Activated naive CD4-positive, alpha-beta T cell treated with anti-CD3 and anti-CD28 coated beads, Interleukin-2, amount 10 ng/mL, durations not matched to agents 7 days and 5 days (primary cell): Measurements from ENCODE around the gene LMAN1L.
A peak's percentile ranks its signal among the peaks of the same experiment; 100 is the strongest.

ENCODE experiments used
- CTCF ChIA-PET: fragments of 350-600 bp; sonication (Branson Sonifier 250); formaldehyde crosslinking; loops from one replicate; lab custom pipeline; 2021; ENCODE audit warnings: antibody characterized with exemption; lab: Charles Lee
- DNase-seq: peaks from one replicate; pipeline ENCODE4 v3.0.0-alpha.2; 2020
- H3K27ac Mint-ChIP-seq: one replicate; pipeline ENCODE4 v1.8.0; 2021; ENCODE audit warnings: mild to moderate bottlenecking, moderate library complexity, mixed read lengths
- H3K27me3 Mint-ChIP-seq: one replicate; pipeline ENCODE4 v1.8.0; 2021; ENCODE audit warnings: mild to moderate bottlenecking, mixed read lengths
- H3K36me3 Mint-ChIP-seq: one replicate; pipeline ENCODE4 v1.8.0; 2021; ENCODE audit warnings: mixed read lengths
- H3K4me1 Mint-ChIP-seq: one replicate; pipeline ENCODE4 v1.8.0; 2021; ENCODE audit warnings: mixed read lengths
- H3K4me3 Mint-ChIP-seq: one replicate; pipeline ENCODE4 v1.8.0; 2021; ENCODE audit warnings: mild to moderate bottlenecking, moderate library complexity, mixed read lengths
- H3K9me3 Mint-ChIP-seq: one replicate; pipeline ENCODE4 v1.8.0; 2021; ENCODE audit warnings: mixed read lengths

LMAN1L gene

DNA sequence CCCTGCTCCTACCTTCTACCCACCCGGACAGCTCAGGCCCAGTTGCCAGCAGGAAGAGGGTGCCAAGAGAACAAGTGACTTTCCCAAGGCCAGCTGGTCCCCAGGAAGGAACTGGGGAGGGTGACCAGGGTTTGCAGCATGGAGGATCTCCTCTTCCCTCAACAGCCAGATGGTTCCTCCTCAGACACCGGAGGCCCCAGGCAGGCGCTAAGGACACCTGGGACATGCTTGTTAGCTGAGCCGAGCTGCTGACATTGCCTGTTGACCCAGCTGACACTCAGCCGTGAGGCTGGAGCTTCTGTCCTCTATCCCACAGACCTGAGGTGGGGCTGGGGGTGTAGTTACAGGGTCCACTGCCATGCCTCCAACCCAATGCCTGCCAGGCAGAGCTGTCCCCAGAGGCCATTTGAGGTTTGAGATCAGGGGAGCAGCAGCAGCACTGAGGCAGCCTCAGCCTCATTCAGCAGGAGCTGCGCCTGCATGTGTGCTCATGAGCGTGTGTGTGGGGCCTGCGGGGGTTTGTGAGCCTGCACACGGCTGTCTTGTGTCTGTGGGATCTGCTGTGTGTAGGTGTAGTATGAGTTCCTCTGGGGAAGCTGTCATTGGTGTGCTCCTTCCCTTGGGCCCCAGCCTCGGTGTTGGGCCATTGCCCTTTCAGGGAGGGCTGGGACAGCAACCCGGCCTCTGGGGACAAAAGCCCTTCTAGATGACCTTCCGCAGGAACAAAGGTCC is 20.9 kb downstream of the LMAN1L start:
- Mint-ChIP-seq H3K27ac (no peak overlapping the region), H3K4me1 (no peaks in the 10 kb centered on the region), H3K27me3 (peaks cover 17% of the 10 kb centered on the region), H3K4me3 (no peak overlapping the region), H3K36me3 (peaks cover 18% of the 10 kb centered on the region), H3K9me3 (no peaks in the 10 kb centered on the region)
- no peak for DNase-seq
- CTCF ChIA-PET = interaction anchor here (0.7 to 1.4 kb wide), 7 partner anchors 33 to 202 kb away, joined by 3 to 4 read pairs (median 3); no protein-coding TSS in a partner anchor

DNA sequence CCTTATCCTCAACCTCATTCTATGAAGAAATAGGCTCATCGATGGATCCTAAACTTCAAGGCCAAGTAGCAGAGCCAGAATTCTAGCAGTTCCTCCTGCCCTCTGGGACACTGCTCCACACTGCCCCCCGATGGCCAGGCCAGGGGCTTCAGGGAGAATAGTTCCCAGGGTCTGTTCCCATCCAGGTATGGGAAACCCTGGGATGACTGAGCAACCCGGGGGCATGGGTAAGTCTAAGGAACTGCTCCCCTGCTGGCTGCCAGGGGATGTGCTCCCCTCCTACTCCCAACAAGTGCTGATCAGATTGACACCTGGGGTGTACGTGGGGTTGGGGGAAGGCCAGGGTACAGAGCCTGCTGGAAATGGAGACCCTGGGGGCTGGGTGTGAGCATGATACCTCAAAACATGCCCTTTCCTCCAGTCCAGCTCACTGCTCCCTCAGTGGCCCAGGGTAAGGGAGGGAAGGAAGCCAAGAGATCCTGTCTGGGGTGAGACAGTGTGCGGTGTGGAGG is 22.7 kb downstream of the LMAN1L start:
- H3K4me3 Mint-ChIP-seq = no peak overlapping the region
- no peaks in the 10 kb centered on the region for H3K4me1 Mint-ChIP-seq
- no peaks in the 10 kb centered on the region for H3K9me3 Mint-ChIP-seq
- H3K27me3 Mint-ChIP-seq = peaks cover 9% of the 10 kb centered on the region
- H3K36me3 Mint-ChIP-seq = peaks cover 22% of the 10 kb centered on the region
- CTCF ChIA-PET = interaction anchor here (0.6 to 2.5 kb wide), 9 partner anchors 9 to 135 kb away, joined by 3 to 13 read pairs (median 3); no protein-coding TSS in a partner anchor
- DNase-seq = peak; percentile 63
- H3K27ac Mint-ChIP-seq = no peak overlapping the region

DNA sequence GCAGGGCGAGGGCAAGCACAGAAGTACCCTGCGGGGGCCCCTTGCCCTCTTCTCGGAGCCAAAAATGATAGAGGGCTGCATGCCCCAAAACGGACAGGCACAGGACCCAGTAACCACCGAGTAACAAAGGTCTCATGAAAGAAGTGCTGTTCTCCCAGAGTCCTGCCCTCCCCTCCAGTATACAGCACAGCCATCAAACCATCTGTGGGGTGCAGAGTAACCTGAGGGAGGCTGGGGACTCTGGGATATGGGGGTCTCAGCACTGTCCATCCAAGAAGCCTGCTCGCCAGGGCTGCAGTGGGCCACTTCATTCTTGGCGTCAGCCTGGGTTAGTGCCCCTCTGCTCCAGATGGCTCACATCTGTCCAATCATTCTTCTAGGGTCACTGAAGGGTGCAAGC is 24.2 kb downstream of the LMAN1L start:
- no peaks in the 10 kb centered on the region for H3K9me3 Mint-ChIP-seq
- no peak overlapping the region for H3K4me3 Mint-ChIP-seq
- H3K36me3 Mint-ChIP-seq = peaks cover 35% of the 10 kb centered on the region
- H3K4me1 Mint-ChIP-seq = peaks cover 12% of the 10 kb centered on the region
- H3K27me3 Mint-ChIP-seq = no peaks in the 10 kb centered on the region
- no peak overlapping the region for H3K27ac Mint-ChIP-seq
- no peak for DNase-seq
- CTCF ChIA-PET = interaction anchor here (0.6 to 2.5 kb wide), 5 partner anchors 32 to 126 kb away, joined by 3 to 13 read pairs (median 7); no protein-coding TSS in a partner anchor

DNA sequence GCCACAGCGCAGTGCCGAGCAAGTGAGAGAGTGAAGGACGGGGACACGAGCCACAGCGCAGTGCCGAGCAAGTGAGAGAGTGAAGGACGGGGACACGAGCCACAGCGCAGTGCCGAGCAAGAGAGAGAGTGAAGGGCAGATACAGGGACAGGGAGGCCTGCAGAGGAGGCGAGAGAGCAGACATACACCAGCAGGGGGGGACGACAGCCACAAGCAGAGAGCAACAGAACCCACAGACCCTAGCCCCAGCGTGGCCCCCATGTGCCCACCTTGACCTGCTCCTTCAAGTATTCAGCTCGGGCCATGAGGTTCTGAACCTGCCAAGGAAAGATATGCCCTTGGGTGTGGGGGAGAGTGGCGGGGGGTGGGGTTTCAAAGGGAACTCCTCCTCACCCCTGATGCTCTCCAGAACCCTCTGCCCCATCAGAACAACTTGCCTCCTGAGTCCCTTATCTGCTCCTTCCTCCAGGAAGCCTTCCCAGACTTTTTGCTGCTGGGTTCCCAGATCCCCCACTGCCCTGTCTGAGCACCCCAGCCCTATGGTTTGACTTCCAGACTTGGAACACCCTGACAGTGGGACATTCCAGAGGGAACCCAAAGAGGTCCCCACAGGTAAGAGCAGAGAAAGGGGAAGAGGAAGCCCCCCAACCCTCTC is 25.0 kb downstream of the LMAN1L start:
- H3K4me3 Mint-ChIP-seq = no peak overlapping the region
- CTCF ChIA-PET = interaction anchor here (0.6 to 2.2 kb wide), 3 partner anchors 49 to 184 kb away, joined by 3 to 6 read pairs (median 3); no protein-coding TSS in a partner anchor
- no peaks in the 10 kb centered on the region for H3K27me3 Mint-ChIP-seq
- no peak for DNase-seq
- H3K27ac Mint-ChIP-seq = no peak overlapping the region
- peaks cover 20% of the 10 kb centered on the region for H3K4me1 Mint-ChIP-seq
- H3K9me3 Mint-ChIP-seq = no peaks in the 10 kb centered on the region
- H3K36me3 Mint-ChIP-seq = peaks cover 40% of the 10 kb centered on the region

DNA sequence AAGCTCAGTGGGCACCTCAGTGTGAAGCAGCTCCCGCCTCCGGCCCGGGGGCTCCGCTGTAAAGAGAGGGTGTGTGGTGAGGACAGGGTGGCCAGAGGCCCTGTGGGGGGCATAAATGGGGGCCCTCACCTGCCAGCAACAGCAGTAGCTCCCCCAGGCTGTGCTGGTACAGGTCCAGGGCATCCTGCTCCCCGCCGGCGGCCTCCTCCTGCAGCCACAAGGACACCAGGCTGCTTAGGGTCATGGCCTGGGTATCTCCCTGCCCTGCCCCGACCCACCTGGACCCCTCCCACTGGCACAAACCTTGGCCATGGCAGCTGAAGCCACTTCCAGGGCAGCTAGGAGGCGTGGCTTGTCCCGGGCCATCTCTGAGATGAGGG is 25.5 kb downstream of the LMAN1L start:
- Mint-ChIP-seq H3K4me3 (no peak overlapping the region), H3K4me1 (peaks cover 22% of the 10 kb centered on the region), H3K36me3 (peaks cover 41% of the 10 kb centered on the region), H3K27ac (no peak overlapping the region), H3K9me3 (no peaks in the 10 kb centered on the region), H3K27me3 (no peaks in the 10 kb centered on the region)
- CTCF ChIA-PET = interaction anchor here (0.6 to 2.2 kb wide), 4 partner anchors 50 to 184 kb away, joined by 3 to 6 read pairs (median 3); no protein-coding TSS in a partner anchor
- no peak for DNase-seq

DNA sequence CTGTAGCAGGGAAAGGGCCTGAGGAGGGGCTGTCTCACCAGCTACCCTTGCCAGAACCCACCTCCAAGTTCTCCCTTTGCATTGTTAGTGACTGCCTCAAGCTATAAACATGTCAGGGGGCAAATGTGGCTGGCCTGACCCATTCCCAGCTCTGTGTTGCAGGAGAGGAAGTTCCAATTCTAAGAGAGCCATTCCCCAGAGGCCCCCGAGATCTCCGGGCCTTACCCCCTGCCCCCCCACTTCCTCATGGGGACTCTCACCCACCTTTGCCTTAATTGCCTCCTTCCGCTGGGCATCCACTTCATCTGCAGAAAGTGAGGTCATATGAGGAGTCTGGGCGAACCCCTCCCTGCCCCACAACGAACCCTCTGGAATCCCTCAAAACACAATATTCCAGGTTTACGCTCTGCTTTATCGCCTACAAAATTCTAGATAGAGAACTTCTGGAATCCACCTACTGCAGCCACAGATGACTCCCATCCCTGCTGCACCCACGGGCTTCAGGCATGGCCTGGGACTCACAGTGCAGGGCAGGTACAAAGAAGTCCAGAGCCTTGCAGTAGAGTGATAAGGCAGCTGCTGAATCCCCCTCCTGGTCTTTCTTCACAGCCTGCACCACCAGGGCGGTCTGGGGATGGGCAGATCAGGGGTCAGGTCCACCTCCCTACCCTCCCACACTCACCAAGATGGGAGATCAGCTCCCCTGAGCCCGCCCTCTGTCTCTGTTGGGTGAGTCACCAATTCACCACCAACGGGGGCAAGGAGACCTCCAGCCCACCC is 26.3 kb downstream of the LMAN1L start:
- H3K36me3 Mint-ChIP-seq = peaks cover 43% of the 10 kb centered on the region
- H3K27ac Mint-ChIP-seq = no peak overlapping the region
- CTCF ChIA-PET = interaction anchor here (0.9 to 2.2 kb wide), 5 partner anchors 40 to 222 kb away, joined by 3 to 6 read pairs (median 3); no protein-coding TSS in a partner anchor
- H3K4me1 Mint-ChIP-seq = peaks cover 28% of the 10 kb centered on the region
- H3K27me3 Mint-ChIP-seq = no peaks in the 10 kb centered on the region
- no peak overlapping the region for H3K4me3 Mint-ChIP-seq
- no peak for DNase-seq
- no peaks in the 10 kb centered on the region for H3K9me3 Mint-ChIP-seq

DNA sequence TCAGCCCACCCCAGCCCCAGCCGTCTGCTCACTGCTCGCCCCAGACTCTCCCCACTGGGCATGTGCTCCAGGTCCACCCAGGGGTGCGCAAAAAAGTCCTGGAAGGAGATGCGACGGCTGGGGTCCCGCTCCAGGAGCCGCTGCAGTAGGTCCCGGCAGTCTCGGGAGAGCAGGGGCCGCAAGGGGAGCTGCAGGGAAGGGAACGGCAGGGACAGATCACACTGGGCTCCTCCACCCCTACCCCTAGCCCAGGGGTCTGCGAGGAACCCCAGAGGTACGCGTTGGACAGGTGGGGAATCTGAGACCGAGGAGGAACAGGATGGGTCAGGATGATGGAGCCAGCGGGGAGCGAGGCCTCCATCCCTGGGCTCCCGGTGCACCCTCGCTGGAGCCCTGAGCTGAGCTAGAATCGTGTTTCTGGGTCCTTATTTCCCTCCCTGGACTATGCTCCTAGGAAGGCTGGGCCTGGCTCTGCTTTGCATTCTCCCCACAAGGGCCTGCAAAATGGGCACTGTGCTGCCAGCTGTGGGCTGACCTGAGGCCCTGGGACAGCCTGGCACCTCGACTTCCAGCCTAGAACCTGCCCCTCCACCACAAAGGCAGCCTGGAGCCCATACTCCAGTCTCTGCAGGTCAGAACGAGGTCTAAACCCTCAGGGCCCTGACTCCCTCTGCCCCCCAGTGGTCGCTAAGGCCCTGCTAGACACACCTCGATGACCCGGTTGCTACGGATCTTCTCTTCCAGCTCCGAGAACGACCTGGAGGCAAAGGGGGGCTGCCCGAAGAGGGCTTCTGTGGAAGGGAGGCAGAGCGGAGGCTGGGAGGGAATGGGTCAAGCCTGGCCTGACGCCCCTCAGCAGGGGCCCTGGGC is 27.1 kb downstream of the LMAN1L start:
- Mint-ChIP-seq H3K27ac (no peak overlapping the region), H3K27me3 (no peaks in the 10 kb centered on the region), H3K4me3 (no peak overlapping the region), H3K36me3 (peaks cover 42% of the 10 kb centered on the region), H3K9me3 (no peaks in the 10 kb centered on the region), H3K4me1 (peaks cover 36% of the 10 kb centered on the region)
- DNase-seq = no peak
- CTCF ChIA-PET = interaction anchor here (1.0 to 1.8 kb wide), 4 partner anchors 41 to 223 kb away, joined by 3 to 12 read pairs (median 3); no protein-coding TSS in a partner anchor

DNA sequence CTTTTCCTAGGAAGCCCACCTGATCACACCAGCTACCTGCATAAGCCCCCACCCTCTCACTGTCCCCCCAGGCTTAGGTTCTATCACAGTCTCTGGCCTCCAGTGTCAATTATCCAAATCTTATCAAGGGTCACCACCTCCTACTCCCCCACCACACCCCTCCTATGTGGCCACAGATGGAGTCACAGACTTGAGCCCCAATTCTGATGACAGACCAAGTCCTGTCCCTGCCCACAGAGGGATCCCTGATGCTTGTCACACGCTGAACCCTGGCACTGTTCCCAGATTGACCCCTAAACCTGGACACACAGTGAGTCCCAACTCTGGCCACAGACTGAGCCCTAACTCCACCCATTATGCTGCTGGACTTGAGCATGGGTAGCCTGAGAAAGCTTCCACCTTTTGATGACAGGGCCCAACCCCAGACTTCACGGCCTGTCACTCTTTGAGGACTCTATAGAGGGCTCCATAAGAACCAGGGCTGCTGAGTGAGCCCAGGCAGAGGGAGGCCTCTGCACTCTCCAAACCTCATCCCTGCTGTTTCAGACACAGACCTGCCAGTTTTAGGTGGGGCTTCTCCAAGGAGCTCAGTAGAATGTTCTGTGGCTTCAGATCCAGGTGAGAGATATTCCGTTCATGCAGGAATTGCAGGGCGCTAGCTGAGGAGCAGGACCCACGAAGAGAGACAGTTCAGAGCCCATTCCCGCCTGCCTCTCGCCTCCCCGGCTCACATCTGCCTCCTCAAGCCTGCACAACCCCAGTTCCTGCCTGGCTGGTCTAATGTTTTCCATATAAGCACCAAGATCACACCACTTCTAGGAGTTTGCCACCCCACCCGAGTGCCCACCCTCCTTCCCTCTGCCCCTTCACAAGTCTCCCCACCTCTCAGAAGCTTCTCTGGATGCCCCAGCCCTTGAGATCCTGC is 28.5 kb downstream of the LMAN1L start:
- peak overlapping the region; percentile 75 for H3K27ac Mint-ChIP-seq
- peaks cover 50% of the 10 kb centered on the region for H3K4me1 Mint-ChIP-seq
- CTCF ChIA-PET = interaction anchor here (0.9 to 1.8 kb wide), 8 partner anchors 42 to 224 kb away, joined by 3 to 12 read pairs (median 3); no protein-coding TSS in a partner anchor
- DNase-seq = no peak
- H3K27me3 Mint-ChIP-seq = no peaks in the 10 kb centered on the region
- H3K36me3 Mint-ChIP-seq = peaks cover 40% of the 10 kb centered on the region
- H3K9me3 Mint-ChIP-seq = no peaks in the 10 kb centered on the region
- peak overlapping the region; percentile 95 for H3K4me3 Mint-ChIP-seq

DNA sequence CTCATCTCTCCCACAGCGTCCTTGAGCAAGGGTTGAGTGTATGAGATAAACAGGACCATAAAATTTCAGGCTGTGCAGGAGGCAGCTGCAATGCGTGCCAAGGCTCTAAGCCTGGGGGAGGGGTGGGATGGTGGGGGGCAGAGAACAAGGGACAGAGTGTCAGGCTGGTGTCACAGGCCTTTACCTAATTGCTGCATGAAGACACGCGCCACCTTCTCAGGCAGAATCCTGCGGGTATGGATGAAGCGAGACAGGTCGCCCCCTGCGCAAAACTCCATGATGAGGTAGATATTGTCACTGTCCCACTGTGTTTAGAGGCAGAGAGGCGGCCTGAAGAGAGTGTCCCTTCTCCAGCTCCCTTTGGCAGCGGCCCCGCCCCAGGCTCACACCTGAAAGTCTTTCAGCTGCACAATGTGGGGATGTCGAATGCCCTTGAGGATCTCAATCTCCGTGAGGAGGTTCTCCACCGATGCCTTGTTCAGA is 29.3 kb downstream of the LMAN1L start:
- no peaks in the 10 kb centered on the region for H3K27me3 Mint-ChIP-seq
- CTCF ChIA-PET = interaction anchor here (0.6 to 3.6 kb wide), 10 partner anchors 32 to 100 kb away, joined by 3 to 27 read pairs (median 3); partner anchors contain the start of gene FAM219B
- peaks cover 40% of the 10 kb centered on the region for H3K36me3 Mint-ChIP-seq
- no peak for DNase-seq
- H3K4me1 Mint-ChIP-seq = peaks cover 54% of the 10 kb centered on the region
- no peaks in the 10 kb centered on the region for H3K9me3 Mint-ChIP-seq
- H3K4me3 Mint-ChIP-seq = peak overlapping the region; percentile 95
- H3K27ac Mint-ChIP-seq = peak overlapping the region; percentile 75

DNA sequence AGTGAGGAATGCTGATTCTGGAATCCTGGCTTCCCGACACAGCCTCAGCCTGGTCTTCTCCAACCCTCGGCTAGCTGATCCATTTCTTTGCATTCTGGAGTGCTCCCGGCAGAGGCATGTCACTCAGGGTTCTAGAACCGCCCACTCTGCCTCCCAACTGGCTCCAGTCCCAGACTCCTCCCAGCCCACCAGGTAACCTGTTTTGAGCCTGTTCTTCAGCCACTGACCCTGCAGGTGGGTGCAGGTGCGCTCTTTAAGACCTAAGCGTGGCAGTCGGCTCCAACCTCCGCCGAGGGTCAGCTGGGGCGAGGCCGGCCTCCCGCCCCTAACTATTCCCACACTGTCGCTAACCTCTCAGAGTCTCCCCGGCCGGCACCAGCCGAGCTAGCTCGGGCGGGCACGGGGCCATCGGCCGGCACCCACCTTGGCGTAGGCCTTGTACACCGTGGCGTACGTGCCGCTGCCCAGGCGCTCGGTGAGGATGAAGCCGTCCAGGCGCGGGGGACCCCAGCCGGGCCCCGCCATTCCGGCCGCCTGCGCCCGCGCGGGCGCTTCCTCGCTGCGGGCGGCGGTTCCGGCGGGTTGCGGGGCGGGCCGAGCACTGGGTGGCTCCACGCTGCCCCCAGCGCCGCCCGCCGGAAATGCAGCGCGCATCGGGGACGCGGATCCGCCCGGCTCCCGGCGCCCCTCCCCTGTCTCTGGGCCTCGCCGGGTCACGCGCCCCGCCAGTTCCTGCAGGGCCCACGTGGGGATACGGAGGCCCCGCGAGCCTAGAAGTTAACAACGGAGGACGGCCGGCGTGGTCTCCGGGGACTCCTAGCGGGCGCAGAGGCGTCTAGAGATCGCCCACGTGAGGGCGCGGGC is 30.2 kb downstream of the LMAN1L start, which contains the start of gene ULK3:
ULK3 (minus strand) TSS at position 576 of the 864 bp plus-strand sequence; CDS start at position 525, 51 bp downstream.
- peak within 1 kb of the TSS; percentile 92 for H3K27ac Mint-ChIP-seq
- CTCF ChIA-PET = interaction anchor here (0.6 to 3.6 kb wide), 9 partner anchors 14 to 74 kb away, joined by 3 to 27 read pairs (median 3); partner anchors contain the start of gene FAM219B
- peak within 1 kb of the TSS; percentile 95 for H3K4me3 Mint-ChIP-seq
- peak; percentile 95 for DNase-seq
- peaks cover 61% of the 10 kb centered on the region for H3K4me1 Mint-ChIP-seq
- H3K27me3 Mint-ChIP-seq = no peaks in the 10 kb centered on the region
- peaks cover 45% of the 10 kb centered on the region for H3K36me3 Mint-ChIP-seq
- no peaks in the 10 kb centered on the region for H3K9me3 Mint-ChIP-seq

DNA sequence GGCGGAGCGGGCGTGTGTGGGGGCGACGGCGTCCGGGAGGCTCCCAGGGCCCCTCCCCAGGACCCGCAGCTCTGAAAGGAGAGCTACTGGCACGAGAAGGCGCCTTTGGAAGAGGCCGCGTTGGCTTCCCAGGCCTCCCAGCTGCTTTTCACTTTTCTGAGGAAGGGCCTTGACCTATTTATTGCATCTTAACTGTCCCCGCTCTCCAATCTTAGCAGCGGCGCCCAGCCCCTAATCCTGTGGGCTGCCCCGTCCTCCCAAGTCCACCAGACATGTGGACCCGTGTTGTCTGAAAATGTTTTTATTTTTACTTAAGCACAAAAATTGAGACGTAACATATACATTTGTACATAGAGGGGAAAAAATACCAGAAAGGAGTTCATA is 30.8 kb downstream of the LMAN1L start:
- Mint-ChIP-seq H3K36me3 (peaks cover 49% of the 10 kb centered on the region), H3K4me1 (peaks cover 62% of the 10 kb centered on the region), H3K9me3 (no peaks in the 10 kb centered on the region), H3K27me3 (no peaks in the 10 kb centered on the region), H3K27ac (peak overlapping the region; percentile 92), H3K4me3 (peak overlapping the region; percentile 95)
- DNase-seq = no peak
- CTCF ChIA-PET = interaction anchor here (1.0 to 3.6 kb wide), 6 partner anchors 13 to 66 kb away, joined by 3 to 27 read pairs (median 4); no protein-coding TSS in a partner anchor
